ENCODE data around the gene FAM124A.

FAM124A gene

DNA sequence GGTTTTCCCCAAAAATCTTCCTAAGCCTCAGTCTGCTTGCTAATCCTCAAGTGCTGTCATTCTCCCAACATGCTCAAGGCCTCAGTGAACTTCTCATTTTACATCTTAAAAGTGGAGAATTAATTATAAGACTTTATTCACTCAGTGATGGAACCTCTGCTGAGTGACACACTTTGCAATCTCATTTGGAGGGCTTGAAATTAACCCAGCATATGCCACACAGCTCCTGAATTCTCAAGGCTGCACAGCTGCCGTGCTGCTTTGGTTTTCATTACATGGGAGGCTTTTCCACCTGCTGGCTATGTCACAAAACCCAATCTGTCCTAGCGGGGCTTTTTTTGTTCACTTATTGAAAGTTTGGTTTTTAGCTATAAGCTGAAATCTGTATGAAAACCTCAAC is 89.0 kb downstream of the FAM124A start:
- no peak overlapping the region for H3K18ac ChIP-seq (ENCODE audit: low read depth in 1 of 2, low read length in 2 of 2)
- WGBS, result 80% methylated on average over 1 of the region's 2 CpGs
- no peaks in the 10 kb centered on the region for H3K79me1 ChIP-seq (replicated peaks; ENCODE audit: low read length, poor library complexity, severe bottlenecking)
- H3K14ac ChIP-seq (ENCODE audit: low read length in 2 of 2), result no peak overlapping the region
- no peak overlapping the region for H4K91ac ChIP-seq (ENCODE audit: low read length)
- H3K4me1 ChIP-seq (ENCODE audit: control insufficient read depth, insufficient read depth, low read depth, low read length), result peaks cover 6% of the 10 kb centered on the region
- no peak overlapping the region for H2BK15ac ChIP-seq (ENCODE audit: low read depth, poor library complexity, severe bottlenecking)
- no peak overlapping the region for H3K4me2 ChIP-seq (ENCODE audit: low read length, poor library complexity, severe bottlenecking)
- H3K9me3 ChIP-seq (ENCODE audit: control insufficient read depth, low read length), result no peaks in the 10 kb centered on the region
- H2BK5ac ChIP-seq (ENCODE audit: low read depth, low read length, poor library complexity, severe bottlenecking), result no peak overlapping the region
- H2AFZ ChIP-seq (ENCODE audit: low read depth, low read length), result no peak overlapping the region
- H2BK12ac ChIP-seq (ENCODE audit: low read length in 2 of 2), result no peak overlapping the region
- H3K4ac ChIP-seq (ENCODE audit: low read depth in 1 of 2, low read length in 2 of 2), result no peak overlapping the region
- no peak overlapping the region for H4K8ac ChIP-seq (ENCODE audit: low read length)
- no peak overlapping the region for H3K23ac ChIP-seq (ENCODE audit: low read length in 2 of 2)
- no peak overlapping the region for H2AK5ac ChIP-seq (ENCODE audit: low read length, severe bottlenecking)
- no peak overlapping the region for H3K9ac ChIP-seq (ENCODE audit: low read length)
- no peak for DNase-seq
- H3K27me3 ChIP-seq (ENCODE audit: control insufficient read depth in 1 of 2, insufficient read depth in 1 of 2, low read length in 2 of 2), result peaks cover 0 to 4% of the 10 kb centered on the region in 2 experiments
- H3K4me3 ChIP-seq (ENCODE audit: insufficient read depth in 1 of 2, low read depth in 1 of 2, low read length in 2 of 2), result no peak overlapping the region
- H3K27ac ChIP-seq (ENCODE audit: low read length, poor library complexity, severe bottlenecking), result no peak overlapping the region
- H2BK120ac ChIP-seq (ENCODE audit: low read depth, low read length), result no peak overlapping the region
- H3K36me3 ChIP-seq (ENCODE audit: control insufficient read depth in 1 of 2, insufficient read depth in 2 of 2, low read depth in 1 of 2, low read length in 2 of 2), result no peaks in the 10 kb centered on the region

DNA sequence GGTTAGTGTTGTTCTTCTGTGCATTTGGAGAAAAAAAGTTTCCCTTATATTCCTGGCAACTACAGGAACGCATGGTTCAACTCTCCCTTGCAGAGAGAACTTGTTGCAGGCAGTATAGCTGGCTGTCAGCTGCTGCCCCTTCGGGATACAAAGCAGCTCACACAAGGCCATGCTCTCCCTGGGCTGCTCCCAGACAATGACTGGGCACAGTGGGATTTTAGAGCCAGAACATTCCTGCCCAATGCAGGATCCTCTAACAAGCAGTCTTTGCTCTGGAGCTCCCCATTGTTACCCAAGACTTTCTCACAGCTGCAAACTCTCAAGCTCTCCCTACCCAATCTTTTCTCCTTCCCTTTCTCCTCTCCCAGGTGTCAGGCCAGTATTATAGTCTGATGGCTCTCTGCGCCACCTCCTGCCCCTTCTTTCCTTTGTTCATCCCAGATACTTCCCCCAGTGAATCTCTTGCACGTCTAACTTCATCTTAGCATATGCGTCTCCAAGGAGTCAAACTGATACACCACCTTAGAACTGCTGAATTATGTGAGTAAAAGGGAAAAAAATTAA is 89.8 kb downstream of the FAM124A start:
- Histone ChIP-seq H3K4ac (ENCODE audit: low read depth in 1 of 2, low read length in 2 of 2) (peak overlapping the region in 1 of 2 experiments; percentile 26), H2BK15ac (ENCODE audit: low read depth, poor library complexity, severe bottlenecking) (no peak overlapping the region), H4K91ac (ENCODE audit: low read length) (no peak overlapping the region), H3K36me3 (ENCODE audit: control insufficient read depth in 1 of 2, insufficient read depth in 2 of 2, low read depth in 1 of 2, low read length in 2 of 2) (no peaks in the 10 kb centered on the region), H3K14ac (ENCODE audit: low read length in 2 of 2) (no peak overlapping the region), H3K27ac (ENCODE audit: low read length, poor library complexity, severe bottlenecking) (no peak overlapping the region), H3K79me1 (replicated peaks; ENCODE audit: low read length, poor library complexity, severe bottlenecking) (no peaks in the 10 kb centered on the region), H2BK12ac (ENCODE audit: low read length in 2 of 2) (no peak overlapping the region), H4K8ac (ENCODE audit: low read length) (no peak overlapping the region), H3K4me3 (ENCODE audit: insufficient read depth in 1 of 2, low read depth in 1 of 2, low read length in 2 of 2) (no peak overlapping the region), H3K23ac (ENCODE audit: low read length in 2 of 2) (no peak overlapping the region), H2BK5ac (ENCODE audit: low read depth, low read length, poor library complexity, severe bottlenecking) (no peak overlapping the region), H3K4me2 (ENCODE audit: low read length, poor library complexity, severe bottlenecking) (no peak overlapping the region), H3K9me3 (ENCODE audit: control insufficient read depth, low read length) (no peaks in the 10 kb centered on the region), H3K9ac (ENCODE audit: low read length) (no peak overlapping the region), H3K18ac (ENCODE audit: low read depth in 1 of 2, low read length in 2 of 2) (no peak overlapping the region), H2AFZ (ENCODE audit: low read depth, low read length) (no peak overlapping the region), H3K27me3 (ENCODE audit: control insufficient read depth in 1 of 2, insufficient read depth in 1 of 2, low read length in 2 of 2) (peaks cover 0 to 4% of the 10 kb centered on the region in 2 experiments), H2AK5ac (ENCODE audit: low read length, severe bottlenecking) (no peak overlapping the region), H3K4me1 (ENCODE audit: control insufficient read depth, insufficient read depth, low read depth, low read length) (peaks cover 6% of the 10 kb centered on the region), H2BK120ac (ENCODE audit: low read depth, low read length) (no peak overlapping the region)
- no peak for DNase-seq
- WGBS, result 78% methylated on average over 3 of the region's 5 CpGs

DNA sequence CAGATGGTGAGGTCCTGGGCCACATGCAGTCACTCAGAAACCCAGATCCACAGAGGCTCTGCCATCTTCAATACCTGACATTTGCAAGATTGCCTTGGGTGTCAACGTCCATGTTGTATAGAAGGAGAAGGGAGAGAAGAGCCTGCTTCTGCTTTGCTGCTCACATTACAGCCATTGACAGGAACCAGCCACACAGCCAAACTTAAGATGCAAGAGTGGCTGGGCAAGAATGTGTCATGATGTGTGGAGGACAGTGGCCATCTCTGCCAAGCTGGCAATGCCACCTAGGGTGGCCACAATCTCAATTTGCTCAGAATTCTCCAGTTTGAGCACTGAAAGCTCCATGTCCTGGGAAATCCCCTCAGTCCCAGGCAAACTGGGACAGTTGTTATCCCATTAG is 91.4 kb downstream of the FAM124A start:
- no peak overlapping the region for H3K9ac ChIP-seq (ENCODE audit: low read length)
- H3K4me3 ChIP-seq (ENCODE audit: insufficient read depth in 1 of 2, low read depth in 1 of 2, low read length in 2 of 2), result no peak overlapping the region

DNA sequence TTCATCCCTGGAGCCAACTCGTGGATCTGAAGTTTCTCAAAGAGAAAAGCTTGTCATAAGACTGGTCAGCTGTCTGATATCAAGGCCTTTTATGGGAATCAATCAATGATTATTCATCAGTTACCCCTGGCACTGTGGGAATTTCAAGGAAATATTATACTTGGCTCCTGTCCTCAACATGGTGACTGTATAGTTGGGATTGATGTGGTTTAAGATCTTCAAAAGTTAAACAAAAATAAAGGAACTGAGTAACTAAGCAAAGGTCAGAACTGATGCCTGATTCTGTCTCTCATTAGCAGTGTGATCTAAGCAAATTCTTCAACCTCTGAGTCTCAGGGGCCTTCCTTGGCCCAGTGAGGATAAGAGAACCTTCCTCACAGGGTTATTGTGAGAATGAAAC is 95.1 kb downstream of the FAM124A start:
- Histone ChIP-seq H4K91ac (ENCODE audit: low read length) (no peak overlapping the region), H4K8ac (ENCODE audit: low read length) (no peak overlapping the region), H2BK12ac (ENCODE audit: low read length in 2 of 2) (no peak overlapping the region), H3K79me1 (replicated peaks; ENCODE audit: low read length, poor library complexity, severe bottlenecking) (no peaks in the 10 kb centered on the region), H3K4me3 (ENCODE audit: insufficient read depth in 1 of 2, low read depth in 1 of 2, low read length in 2 of 2) (no peak overlapping the region), H3K4me2 (ENCODE audit: low read length, poor library complexity, severe bottlenecking) (no peak overlapping the region), H3K4me1 (ENCODE audit: control insufficient read depth, insufficient read depth, low read depth, low read length) (peaks cover 6% of the 10 kb centered on the region), H2AK5ac (ENCODE audit: low read length, severe bottlenecking) (no peak overlapping the region), H3K4ac (ENCODE audit: low read depth in 1 of 2, low read length in 2 of 2) (no peak overlapping the region), H2BK120ac (ENCODE audit: low read depth, low read length) (no peak overlapping the region), H3K36me3 (ENCODE audit: control insufficient read depth in 1 of 2, insufficient read depth in 2 of 2, low read depth in 1 of 2, low read length in 2 of 2) (no peaks in the 10 kb centered on the region), H3K9ac (ENCODE audit: low read length) (no peak overlapping the region), H2BK5ac (ENCODE audit: low read depth, low read length, poor library complexity, severe bottlenecking) (no peak overlapping the region), H3K9me3 (ENCODE audit: control insufficient read depth, low read length) (no peaks in the 10 kb centered on the region), H3K27ac (ENCODE audit: low read length, poor library complexity, severe bottlenecking) (peak overlapping the region; percentile 31), H2BK15ac (ENCODE audit: low read depth, poor library complexity, severe bottlenecking) (no peak overlapping the region), H3K23ac (ENCODE audit: low read length in 2 of 2) (no peak overlapping the region), H3K18ac (ENCODE audit: low read depth in 1 of 2, low read length in 2 of 2) (no peak overlapping the region), H3K14ac (ENCODE audit: low read length in 2 of 2) (no peak overlapping the region), H3K27me3 (ENCODE audit: control insufficient read depth in 1 of 2, insufficient read depth in 1 of 2, low read length in 2 of 2) (peaks cover under 1 to 8% of the 10 kb centered on the region in 2 experiments), H2AFZ (ENCODE audit: low read depth, low read length) (no peak overlapping the region)
- DNase-seq, result no peak
- 100% methylated on average over 1 of the region's 1 CpG for WGBS

More for the DNA sequence above, 91.4 kb downstream of the FAM124A start:
- no peak overlapping the region for H2BK15ac ChIP-seq (ENCODE audit: low read depth, poor library complexity, severe bottlenecking)
- H3K4me1 ChIP-seq (ENCODE audit: control insufficient read depth, insufficient read depth, low read depth, low read length), result peaks cover 6% of the 10 kb centered on the region
- H3K9me3 ChIP-seq (ENCODE audit: control insufficient read depth, low read length), result no peaks in the 10 kb centered on the region
- no peaks in the 10 kb centered on the region for H3K36me3 ChIP-seq (ENCODE audit: control insufficient read depth in 1 of 2, insufficient read depth in 2 of 2, low read depth in 1 of 2, low read length in 2 of 2)
- H2BK120ac ChIP-seq (ENCODE audit: low read depth, low read length), result no peak overlapping the region
- H3K27ac ChIP-seq (ENCODE audit: low read length, poor library complexity, severe bottlenecking), result no peak overlapping the region
- H2BK5ac ChIP-seq (ENCODE audit: low read depth, low read length, poor library complexity, severe bottlenecking), result no peak overlapping the region
- DNase-seq, result no peak
- no peaks in the 10 kb centered on the region for H3K79me1 ChIP-seq (replicated peaks; ENCODE audit: low read length, poor library complexity, severe bottlenecking)
- H3K23ac ChIP-seq (ENCODE audit: low read length in 2 of 2), result no peak overlapping the region
- H3K4ac ChIP-seq (ENCODE audit: low read depth in 1 of 2, low read length in 2 of 2), result no peak overlapping the region
- H4K91ac ChIP-seq (ENCODE audit: low read length), result no peak overlapping the region
- H3K27me3 ChIP-seq (ENCODE audit: control insufficient read depth in 1 of 2, insufficient read depth in 1 of 2, low read length in 2 of 2), result peaks cover 0 to 4% of the 10 kb centered on the region in 2 experiments
- H2AK5ac ChIP-seq (ENCODE audit: low read length, severe bottlenecking), result peak overlapping the region; percentile 20
- 60% methylated on average over 1 of the region's 1 CpG for WGBS
- no peak overlapping the region for H3K18ac ChIP-seq (ENCODE audit: low read depth in 1 of 2, low read length in 2 of 2)
- H2AFZ ChIP-seq (ENCODE audit: low read depth, low read length), result no peak overlapping the region
- no peak overlapping the region for H4K8ac ChIP-seq (ENCODE audit: low read length)
- H3K4me2 ChIP-seq (ENCODE audit: low read length, poor library complexity, severe bottlenecking), result no peak overlapping the region
- no peak overlapping the region for H3K14ac ChIP-seq (ENCODE audit: low read length in 2 of 2)
- no peak overlapping the region for H2BK12ac ChIP-seq (ENCODE audit: low read length in 2 of 2)
